Femur (tissue), 1 donor: ENCODE data around the gene ABLIM2.
A peak's percentile ranks its signal among the peaks of the same experiment; 100 is the strongest.

Experiments
- DNase-seq: peaks from one replicate; pipeline ENCODE4 v3.0.0-alpha.2; 2017

Gene ABLIM2

GRCh38 chr4:8158710-8159536, at the start of gene ABLIM2:
ABLIM2 (minus strand) TSS chr4:8158813; CDS start chr4:8158689, 124 bp downstream.
- peak; percentile 99 for DNase-seq

- DNase-seq = no peak
Observed at GRCh38 chr4:8207314-8207713, 48.7 kb upstream of the ABLIM2 start.

GRCh38 chr4:8205749-8206611, 47.4 kb upstream of the ABLIM2 start:
- DNase-seq = no peak

GRCh38 chr4:8205241-8205707, 46.7 kb upstream of the ABLIM2 start:
- DNase-seq = no peak

GRCh38 chr4:8204576-8205227, 46.1 kb upstream of the ABLIM2 start:
- no peak for DNase-seq

- DNase-seq = no peak
Observed at GRCh38 chr4:8203817-8204216, 45.2 kb upstream of the ABLIM2 start.

- no peak for DNase-seq
Observed at GRCh38 chr4:8203052-8203401, 44.4 kb upstream of the ABLIM2 start.

- no peak for DNase-seq
Observed at GRCh38 chr4:8202108-8203051, 43.8 kb upstream of the ABLIM2 start.

GRCh38 chr4:8201321-8201781, 42.7 kb upstream of the ABLIM2 start:
- DNase-seq = no peak

- peak; percentile 61 for DNase-seq
Observed at GRCh38 chr4:8200302-8200975, 41.8 kb upstream of the ABLIM2 start.

- DNase-seq = no peak
Observed at GRCh38 chr4:8199594-8200301, 41.1 kb upstream of the ABLIM2 start.

- DNase-seq = peak; percentile 92
Observed at GRCh38 chr4:8198906-8199593, 40.4 kb upstream of the ABLIM2 start, which contains the start of gene SH3TC1. SH3TC1 (plus strand) TSS chr4:8199290; CDS start chr4:8205195, 5,905 bp downstream.

- peak; percentile 63 for DNase-seq
Observed at GRCh38 chr4:8198206-8198905, 39.7 kb upstream of the ABLIM2 start.

- DNase-seq = no peak
Observed at GRCh38 chr4:8197521-8197920, 38.9 kb upstream of the ABLIM2 start.

- DNase-seq = no peak
Observed at GRCh38 chr4:8195841-8196458, 37.3 kb upstream of the ABLIM2 start.

- DNase-seq = no peak
Observed at GRCh38 chr4:8195431-8195830, 36.8 kb upstream of the ABLIM2 start.

- no peak for DNase-seq
Observed at GRCh38 chr4:8194306-8195242, 36.0 kb upstream of the ABLIM2 start.
